ENCODE results near the gene SPRR1A.
"Not testable (repeated sequence)": the region's sequence is repeated elsewhere in the genome, so short reads cannot be mapped to it uniquely, and the experiment has no call there.

The SPRR1A gene

DNA sequence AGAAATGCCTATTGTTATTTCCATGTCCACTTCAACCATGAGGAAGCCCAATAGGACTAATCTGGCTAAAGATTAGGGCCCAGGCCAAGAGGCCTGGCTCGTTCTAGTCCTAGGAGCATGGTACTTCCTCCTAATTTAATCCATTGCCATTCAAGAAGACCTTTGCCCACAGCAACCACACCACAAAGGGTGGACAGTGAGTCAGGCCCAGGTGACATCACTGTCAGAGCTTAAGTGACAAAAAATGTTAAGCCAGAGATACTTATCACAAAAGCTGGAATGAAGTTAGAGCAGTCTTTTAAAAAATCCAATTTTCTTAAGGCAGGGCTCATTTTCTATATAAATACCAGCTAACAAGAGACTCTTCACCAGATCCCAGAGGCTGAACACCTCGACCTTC is 17.5 kb downstream of the SPRR1A start, which contains the start of gene SPRR3:
TSS of gene SPRR3 (plus strand) at position 368 of the 400 bp plus-strand sequence. CDS start 1,272 bp downstream, outside the sequence.
- Histone ChIP-seq H3K27ac (no peak within 1 kb of the TSS), H3K4me3 (ENCODE audit: low read depth in 1 of 2, low read length in 1 of 2) (no peak within 1 kb of the TSS), H3K36me3 (no peaks in the 10 kb centered on the region), H3K4me1 (ENCODE audit: control insufficient read depth in 1 of 2, insufficient read depth in 1 of 2, low read depth in 1 of 2, low read length in 1 of 2) (no peaks in the 10 kb centered on the region), H3K9me3 (no peaks in the 10 kb centered on the region), H3K27me3 (peaks cover 13% of the 10 kb centered on the region)
- TF ChIP-seq, protein P1, sequence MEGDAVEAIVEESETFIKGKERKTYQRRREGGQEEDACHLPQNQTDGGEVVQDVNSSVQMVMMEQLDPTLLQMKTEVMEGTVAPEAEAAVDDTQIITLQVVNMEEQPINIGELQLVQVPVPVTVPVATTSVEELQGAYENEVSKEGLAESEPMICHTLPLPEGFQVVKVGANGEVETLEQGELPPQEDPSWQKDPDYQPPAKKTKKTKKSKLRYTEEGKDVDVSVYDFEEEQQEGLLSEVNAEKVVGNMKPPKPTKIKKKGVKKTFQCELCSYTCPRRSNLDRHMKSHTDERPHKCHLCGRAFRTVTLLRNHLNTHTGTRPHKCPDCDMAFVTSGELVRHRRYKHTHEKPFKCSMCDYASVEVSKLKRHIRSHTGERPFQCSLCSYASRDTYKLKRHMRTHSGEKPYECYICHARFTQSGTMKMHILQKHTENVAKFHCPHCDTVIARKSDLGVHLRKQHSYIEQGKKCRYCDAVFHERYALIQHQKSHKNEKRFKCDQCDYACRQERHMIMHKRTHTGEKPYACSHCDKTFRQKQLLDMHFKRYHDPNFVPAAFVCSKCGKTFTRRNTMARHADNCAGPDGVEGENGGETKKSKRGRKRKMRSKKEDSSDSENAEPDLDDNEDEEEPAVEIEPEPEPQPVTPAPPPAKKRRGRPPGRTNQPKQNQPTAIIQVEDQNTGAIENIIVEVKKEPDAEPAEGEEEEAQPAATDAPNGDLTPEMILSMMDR (IDR thresholded peaks at IDR 0.05) = no peak

DNA sequence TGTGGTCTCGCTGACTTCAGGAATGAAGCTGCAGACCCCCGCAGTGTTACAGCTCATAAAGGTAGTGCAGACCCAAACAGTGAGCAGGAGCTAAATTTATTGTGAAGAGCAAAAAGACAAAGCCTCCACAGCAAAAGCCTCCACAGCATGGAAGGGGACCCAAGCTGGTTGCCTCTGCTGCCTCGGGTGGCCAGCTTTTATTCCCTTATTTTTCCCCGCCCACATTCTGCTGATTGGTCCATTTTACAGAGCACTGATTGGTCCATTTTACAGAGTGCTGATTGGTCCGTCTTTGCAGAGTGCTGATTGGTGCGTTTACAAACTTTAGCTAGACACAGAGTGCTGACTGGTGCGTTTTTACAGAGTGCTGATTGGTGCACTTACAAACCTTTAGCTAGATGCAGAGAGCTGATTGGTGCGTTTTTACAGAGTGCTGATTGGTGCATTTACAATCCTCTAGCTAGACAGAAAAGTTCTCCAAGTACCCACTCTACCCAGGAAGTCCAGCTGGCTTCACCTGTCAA is 27.4 kb downstream of the SPRR1A start:
- H3K27ac ChIP-seq; H3K4me1 ChIP-seq (ENCODE audit: control insufficient read depth in 1 of 2, insufficient read depth in 1 of 2, low read depth in 1 of 2, low read length in 1 of 2); H3K4me3 ChIP-seq (ENCODE audit: low read depth in 1 of 2, low read length in 1 of 2); H3K36me3 ChIP-seq; H3K27me3 ChIP-seq; H3K9me3 ChIP-seq: not testable (repeated sequence)

DNA sequence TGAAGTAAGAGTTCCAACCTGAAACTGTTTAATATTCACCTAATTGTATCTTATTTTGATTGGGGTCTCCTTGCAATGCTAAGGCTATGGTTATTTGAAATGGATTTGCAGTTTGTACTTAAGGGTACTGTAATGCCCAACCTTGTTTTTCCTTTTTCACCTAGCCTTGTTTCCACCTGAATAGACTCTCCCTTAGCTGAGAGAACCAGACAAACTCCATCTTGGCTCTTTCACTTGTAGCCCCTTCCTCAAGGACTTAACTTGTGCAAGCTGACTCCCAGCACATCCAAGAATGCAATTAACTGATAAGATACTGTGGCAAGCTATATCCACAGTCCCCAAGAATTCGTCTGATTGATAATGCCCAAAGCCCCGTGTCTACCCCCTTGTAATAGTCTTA is 37.9 kb downstream of the SPRR1A start:
- not testable (repeated sequence) for H3K9me3 ChIP-seq; H3K27ac ChIP-seq; H3K4me1 ChIP-seq (ENCODE audit: control insufficient read depth in 1 of 2, insufficient read depth in 1 of 2, low read depth in 1 of 2, low read length in 1 of 2); H3K36me3 ChIP-seq; H3K4me3 ChIP-seq (ENCODE audit: low read depth in 1 of 2, low read length in 1 of 2)
- peaks cover 20% of the 10 kb centered on the region for H3K27me3 ChIP-seq

DNA sequence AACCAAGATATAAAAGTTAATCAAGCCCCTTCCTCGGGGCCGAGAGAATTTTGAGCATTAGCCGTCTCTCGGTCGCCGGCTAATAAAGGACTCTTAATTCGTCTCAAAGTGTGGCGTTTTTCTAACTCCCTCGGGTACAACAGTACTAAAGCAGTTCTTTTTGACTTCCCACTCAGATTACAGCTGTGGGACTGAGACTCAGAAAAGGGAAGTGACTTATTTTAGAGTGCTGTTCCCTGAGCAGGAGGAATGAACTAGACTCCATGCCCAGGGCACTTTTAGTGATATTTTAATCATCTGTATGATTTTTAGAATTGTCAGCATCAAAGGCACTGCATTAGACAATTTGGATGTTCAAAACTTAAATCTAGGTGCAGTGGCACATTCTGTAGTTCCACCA is 38.5 kb downstream of the SPRR1A start:
- H3K4me3 ChIP-seq (ENCODE audit: low read depth in 1 of 2, low read length in 1 of 2); H3K27ac ChIP-seq; H3K9me3 ChIP-seq; H3K36me3 ChIP-seq; H3K4me1 ChIP-seq (ENCODE audit: control insufficient read depth in 1 of 2, insufficient read depth in 1 of 2, low read depth in 1 of 2, low read length in 1 of 2): not testable (repeated sequence)
- peaks cover 20% of the 10 kb centered on the region for H3K27me3 ChIP-seq

DNA sequence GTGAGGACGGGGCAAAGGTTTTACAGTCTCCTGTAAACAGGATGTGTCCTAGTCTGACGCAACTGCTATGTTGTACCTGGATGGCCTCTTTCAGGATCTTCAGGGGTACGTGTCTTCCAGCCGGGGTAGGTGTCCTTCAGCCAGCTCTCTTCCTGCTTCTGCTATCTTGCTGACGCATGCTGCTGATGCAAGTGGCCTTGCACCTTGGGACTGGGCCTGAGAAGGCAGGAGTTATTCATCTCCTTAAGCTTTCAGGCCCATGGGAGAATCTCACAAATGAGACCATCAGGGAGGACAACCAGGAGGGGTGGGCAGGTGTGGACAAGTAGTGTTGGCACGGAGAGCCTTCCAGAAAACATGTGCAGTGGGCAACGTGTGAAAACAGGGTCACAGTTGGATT is 39.2 kb downstream of the SPRR1A start:
- H3K27ac ChIP-seq = no peak overlapping the region
- H3K36me3 ChIP-seq = no peaks in the 10 kb centered on the region
- peaks cover 20% of the 10 kb centered on the region for H3K27me3 ChIP-seq
- H3K4me1 ChIP-seq (ENCODE audit: control insufficient read depth in 1 of 2, insufficient read depth in 1 of 2, low read depth in 1 of 2, low read length in 1 of 2) = no peaks in the 10 kb centered on the region
- TF ChIP-seq, protein P1 (IDR thresholded peaks at IDR 0.05) = no peak
- no peak overlapping the region for H3K4me3 ChIP-seq (ENCODE audit: low read depth in 1 of 2, low read length in 1 of 2)
- H3K9me3 ChIP-seq = no peaks in the 10 kb centered on the region

DNA sequence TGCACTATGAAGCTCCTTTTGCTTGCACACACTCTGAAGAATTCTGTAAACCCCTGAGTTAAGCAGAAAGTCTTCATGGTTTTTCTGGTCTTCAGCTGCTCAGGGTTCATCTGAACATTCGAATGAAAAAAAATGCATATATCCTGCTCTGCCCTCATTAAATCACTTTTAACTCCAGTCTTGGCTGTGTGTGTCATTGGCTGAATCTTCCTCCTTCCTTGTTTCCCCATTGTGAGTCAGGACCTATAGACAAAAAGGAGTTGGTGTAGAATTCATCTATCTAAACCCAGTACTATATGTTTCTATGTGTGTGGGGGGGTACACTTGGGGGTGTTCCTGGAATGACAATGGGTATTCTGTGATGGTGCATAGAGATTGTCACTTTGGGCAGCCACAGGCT is 40.5 kb downstream of the SPRR1A start:
- Histone ChIP-seq H3K4me3 (ENCODE audit: low read depth in 1 of 2, low read length in 1 of 2) (no peak overlapping the region), H3K9me3 (no peaks in the 10 kb centered on the region), H3K27me3 (peaks cover 18% of the 10 kb centered on the region), H3K4me1 (ENCODE audit: control insufficient read depth in 1 of 2, insufficient read depth in 1 of 2, low read depth in 1 of 2, low read length in 1 of 2) (no peaks in the 10 kb centered on the region), H3K36me3 (no peaks in the 10 kb centered on the region), H3K27ac (no peak overlapping the region)
- TF ChIP-seq, protein P1 (IDR thresholded peaks at IDR 0.05) = no peak

DNA sequence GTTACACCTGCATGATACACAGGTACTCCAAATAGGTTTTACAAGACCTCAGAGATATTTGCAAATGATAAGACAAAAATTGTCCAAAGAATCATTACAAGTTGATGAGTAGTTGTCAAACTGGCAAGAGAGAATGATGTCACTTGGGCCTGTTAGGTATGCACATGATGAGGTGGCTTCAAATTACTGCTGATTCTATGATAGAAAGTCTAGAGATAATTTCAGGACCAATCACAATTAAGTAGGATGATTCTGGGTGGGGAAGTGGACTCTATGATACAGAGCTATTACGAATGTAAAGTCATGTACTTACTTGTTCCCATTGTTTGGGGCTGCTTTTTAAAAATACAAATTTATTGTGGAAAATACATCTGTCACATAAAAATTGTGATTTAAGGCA is 41.9 kb downstream of the SPRR1A start:
- Histone ChIP-seq H3K27ac (no peak overlapping the region), H3K9me3 (no peaks in the 10 kb centered on the region), H3K27me3 (peaks cover 17% of the 10 kb centered on the region), H3K4me1 (ENCODE audit: control insufficient read depth in 1 of 2, insufficient read depth in 1 of 2, low read depth in 1 of 2, low read length in 1 of 2) (no peaks in the 10 kb centered on the region), H3K36me3 (no peaks in the 10 kb centered on the region), H3K4me3 (ENCODE audit: low read depth in 1 of 2, low read length in 1 of 2) (no peak overlapping the region)
- TF ChIP-seq, protein P1 (IDR thresholded peaks at IDR 0.05) = no peak
